Epithelial cell of esophagus (primary cell): Measurements from ENCODE around the gene APOM.

Source experiments
- DNase-seq: peaks from one replicate; pipeline ENCODE4 v3.0.0; 2010; ENCODE audit warnings: low read depth
- H3K4me3 ChIP-seq: 2 replicates; pipeline ENCODE4 v1.5.1; 2011; ENCODE audit warnings: mild to moderate bottlenecking, low read length, control low read depth
- CTCF ChIP-seq: IDR thresholded peaks from 2 replicates; pipeline ENCODE4 v1.5.1; 2011; ENCODE audit warnings: low read depth, mild to moderate bottlenecking, low read length, control low read depth, inconsistent platforms; ENCODE audit not compliant: insufficient read depth; ENCODE audit errors: missing control alignments

The APOM gene

GRCh38 chr6:31686483-31686882, 30.8 kb downstream of the APOM start:
- no peak overlapping the region for H3K4me3 ChIP-seq
- no peak for DNase-seq
- no peak for TF ChIP-seq CTCF

DNA sequence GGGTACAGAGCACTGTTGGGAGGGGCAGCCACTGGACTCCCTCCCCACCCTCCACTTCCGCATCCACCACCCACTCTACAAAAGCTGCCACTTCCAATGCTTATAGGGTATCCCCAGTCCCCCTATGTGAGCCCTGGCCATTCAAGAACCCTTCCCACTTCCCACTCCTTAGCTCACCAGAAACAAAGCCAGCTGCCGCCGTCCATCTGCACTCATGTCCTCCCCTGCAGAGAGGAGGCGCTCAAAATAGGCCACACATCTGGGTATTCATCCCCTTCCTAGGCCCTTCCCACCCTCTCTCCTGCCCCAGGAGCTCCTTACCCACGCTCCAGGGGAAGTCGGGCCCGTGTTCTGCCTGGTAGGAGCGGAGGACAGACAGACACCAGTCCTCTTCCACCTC, 31.6 kb downstream of the APOM start:
- TF ChIP-seq CTCF, result no peak
- DNase-seq, result no peak
- no peak overlapping the region for H3K4me3 ChIP-seq

- H3K4me3 ChIP-seq, result no peak overlapping the region
- no peak for DNase-seq
- TF ChIP-seq CTCF, result no peak
Observed at GRCh38 chr6:31687860-31688693, 32.4 kb downstream of the APOM start.

DNA sequence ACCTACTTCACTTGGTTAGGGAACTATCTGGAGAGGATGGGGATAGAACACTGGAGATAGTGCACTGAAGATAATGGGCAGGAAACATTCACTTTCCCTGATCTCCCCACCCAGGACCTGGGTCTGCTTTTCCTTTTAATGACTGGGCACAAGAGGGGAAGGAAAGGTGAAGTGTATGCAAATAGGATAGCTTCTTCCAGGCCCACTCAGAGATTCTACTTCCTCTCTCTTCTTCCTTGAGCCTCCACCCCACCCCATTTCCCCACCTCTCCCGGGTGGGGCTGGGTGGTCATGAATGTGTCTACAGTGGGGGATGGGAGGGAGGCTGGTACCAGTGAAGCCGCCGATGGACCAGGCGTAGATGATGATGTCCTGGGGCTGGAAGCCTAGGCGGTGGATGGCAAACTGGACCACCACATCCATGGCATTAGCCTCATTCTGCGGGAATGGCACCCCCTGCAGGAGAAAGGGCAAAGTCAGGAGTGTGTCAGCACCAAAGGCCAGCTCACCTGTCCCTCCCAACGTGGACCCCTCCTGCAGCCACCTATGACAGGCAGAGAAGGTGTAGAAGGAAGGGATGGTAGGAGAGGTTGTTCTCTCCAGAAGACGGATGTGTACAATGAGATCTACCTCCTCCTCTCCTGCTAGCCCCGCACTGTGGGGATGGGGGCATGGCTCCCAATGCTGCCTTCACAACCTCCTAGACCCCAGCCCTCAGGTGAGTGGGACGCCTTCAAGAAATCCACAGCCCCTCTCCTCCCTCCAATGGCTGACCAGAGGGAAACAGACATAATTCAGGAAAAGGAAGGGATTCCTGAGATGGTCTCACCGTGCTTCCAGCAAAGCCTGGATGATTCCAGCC, 33.8 kb downstream of the APOM start:
- TF ChIP-seq CTCF, result peak; percentile 49
- DNase-seq, result no peak
- H3K4me3 ChIP-seq, result no peak overlapping the region

DNA sequence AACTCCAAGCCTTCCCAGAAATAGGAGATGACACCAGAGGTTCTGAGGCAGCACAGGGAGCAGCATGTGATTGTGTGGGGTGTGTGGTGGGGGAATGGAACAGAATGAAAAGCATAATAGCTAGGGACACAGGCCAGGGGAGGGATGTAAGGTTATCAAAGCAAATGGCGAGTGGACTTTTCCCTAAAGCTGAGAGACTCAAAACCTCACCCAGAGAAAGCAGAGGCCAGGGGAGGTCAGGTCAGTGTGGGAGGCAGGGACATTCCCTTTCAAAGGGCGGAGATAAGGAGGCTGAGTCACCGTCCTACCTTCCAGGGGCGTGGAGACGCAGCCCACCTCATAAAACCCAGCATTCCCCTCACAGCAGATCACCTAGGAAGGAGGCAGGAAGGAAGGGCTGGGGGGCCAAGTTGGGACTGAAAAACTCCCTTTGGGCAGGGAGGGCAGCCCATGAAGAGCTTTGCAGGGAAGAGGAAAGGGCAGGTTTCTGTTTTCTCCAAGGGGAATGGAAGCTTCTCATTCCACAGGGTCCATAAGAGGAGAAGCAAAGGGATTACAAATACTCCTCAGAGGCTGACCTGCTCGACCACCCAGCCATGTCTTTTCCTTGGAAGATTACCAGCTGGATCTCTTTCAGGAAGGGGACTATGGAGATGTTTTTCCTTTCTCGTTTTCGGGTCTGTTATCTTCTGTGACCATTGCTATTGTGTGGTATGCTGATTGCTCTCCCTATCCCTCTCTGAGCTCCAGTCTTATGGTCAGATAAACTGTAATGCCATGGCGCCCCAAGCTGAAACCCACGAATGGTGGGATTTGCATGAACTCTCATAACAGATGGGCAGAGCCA, 34.8 kb downstream of the APOM start:
- no peak for TF ChIP-seq CTCF
- no peak for DNase-seq
- H3K4me3 ChIP-seq, result no peak overlapping the region

GRCh38 chr6:31691078-31691463, 35.4 kb downstream of the APOM start:
- no peak for TF ChIP-seq CTCF

More at GRCh38 chr6:31691078-31691463, 35.4 kb downstream of the APOM start:
- no peak for DNase-seq
- H3K4me3 ChIP-seq, result no peak overlapping the region
